ENCODE data around the gene CORIN. TPM values are rescaled to one million over a fixed set of nuclear protein-coding genes. Genes with fewer than 3 reads are reported as not detected.
A peak's percentile ranks its signal among the peaks of the same experiment; 100 is the strongest.

Gene CORIN
- total and polyA plus RNA-seq, 2 of the 13 experiments (the other 11 are each of a cell fraction or from before 2014, with no cell fraction given), result 0.84 to 1.2 TPM

GRCh38 chr4:47879458-47879857 lies 41.6 kb upstream of the CORIN start:
- DNase-seq (ENCODE audit: low spot score) (peak; percentile 25), FAIRE-seq (no peak), ATAC-seq (peak; percentile 39)
- Histone ChIP-seq H3K4me1 (ENCODE audit: insufficient read depth, low read length) (peaks cover 57% of the 10 kb centered on the region), H3K4me2 (ENCODE audit: low read depth, low read length) (no peak overlapping the region), H3K9ac (ENCODE audit: insufficient read depth, low read depth, low read length) (no peak overlapping the region), H3K4me3 (replicated peaks in 1 of 3; ENCODE audit: insufficient read depth in 1 of 3, low read depth in 2 of 3, low read length in 3 of 3) (no peak overlapping the region), H3K27ac (ENCODE audit: extremely low read length, insufficient read depth, low read length) (peak overlapping the region; percentile 32), H3K9me3 (ENCODE audit: low read length) (no peaks in the 10 kb centered on the region), H3K27me3 (ENCODE audit: control insufficient read depth in 1 of 2, insufficient read depth in 2 of 2, low read length in 2 of 2) (no peaks in the 10 kb centered on the region), H4K20me1 (ENCODE audit: insufficient read depth, low read length) (no peaks in the 10 kb centered on the region; the same call in 1 of the 2 replicates), H3K79me2 (ENCODE audit: insufficient read depth, low read length) (no peaks in the 10 kb centered on the region), H3K36me3 (replicated peaks in 1 of 2; ENCODE audit: control insufficient read depth in 1 of 2, insufficient read depth in 2 of 2, low read length in 2 of 2) (peaks cover 6 to 40% of the 10 kb centered on the region in 2 experiments), H2AFZ (ENCODE audit: low read length) (no peak overlapping the region)
- TF ChIP-seq HNF4A (CRISPR knock-in tag; IDR thresholded peaks at IDR 0.05) (peak; percentile 33; the same call in 1 of the 2 replicates), ZNF547 (CRISPR knock-in tag; IDR thresholded peaks at IDR 0.05) (no peak)
- ChIA-PET CTCF (ENCODE audit: low intra/inter-chr PET ratio, low total read pairs) (no interaction called here), POLR2A (no interaction called here)
- no TSS peak for BruUV-seq (replicated peaks)
- in situ Hi-C loops (cut with HindIII; ENCODE audit: extremely low pct_ligation_motif_present, low pct_unique_long_range_greater_than_20kb) (no loop called here), intact Hi-C loops (cut with micrococcal nuclease; ENCODE audit: unreplicated experiment) (loop anchor here (5.0 kb wide), 1 partner anchor 33 kb away; the partner anchor contains the start of gene NFXL1)

GRCh38 chr4:47876784-47877546 lies 39.1 kb upstream of the CORIN start:
- BruUV-seq (replicated peaks), result no TSS peak
- H3K27me3 ChIP-seq (ENCODE audit: control insufficient read depth in 1 of 2, insufficient read depth in 2 of 2, low read length in 2 of 2), result no peaks in the 10 kb centered on the region
- H3K36me3 ChIP-seq (replicated peaks in 1 of 2; ENCODE audit: control insufficient read depth in 1 of 2, insufficient read depth in 2 of 2, low read length in 2 of 2), result peaks cover 10 to 38% of the 10 kb centered on the region in 2 experiments
- peaks cover 44% of the 10 kb centered on the region for H3K4me1 ChIP-seq (ENCODE audit: insufficient read depth, low read length)
- in situ Hi-C loops (cut with HindIII; ENCODE audit: extremely low pct_ligation_motif_present, low pct_unique_long_range_greater_than_20kb) (no loop called here), intact Hi-C loops (cut with micrococcal nuclease; ENCODE audit: unreplicated experiment) (loop anchor here (5.0 kb wide), 1 partner anchor 35 kb away; the partner anchor contains the start of gene NFXL1)
- DNase-seq (ENCODE audit: low spot score) (peak; percentile 75), FAIRE-seq (peak; percentile 12), ATAC-seq (peak; percentile 89)
- peak overlapping the region; percentile 49 for H3K27ac ChIP-seq (ENCODE audit: extremely low read length, insufficient read depth, low read length)
- no peaks in the 10 kb centered on the region for H3K79me2 ChIP-seq (ENCODE audit: insufficient read depth, low read length)
- ChIA-PET CTCF (ENCODE audit: low intra/inter-chr PET ratio, low total read pairs) (no interaction called here), POLR2A (interaction anchor here (0.9 kb wide), 1 partner anchor 40 kb away, joined by 4 read pairs; no protein-coding TSS in a partner anchor)
- H3K9ac ChIP-seq (ENCODE audit: insufficient read depth, low read depth, low read length), result no peak overlapping the region
- no peak overlapping the region for H2AFZ ChIP-seq (ENCODE audit: low read length)
- no peak overlapping the region for H3K4me3 ChIP-seq (replicated peaks in 1 of 3; ENCODE audit: insufficient read depth in 1 of 3, low read depth in 2 of 3, low read length in 3 of 3)
- H3K9me3 ChIP-seq (ENCODE audit: low read length), result no peaks in the 10 kb centered on the region
- no peaks in the 10 kb centered on the region; the same call in 1 of the 2 replicates for H4K20me1 ChIP-seq (ENCODE audit: insufficient read depth, low read length)
- 0 out of 2 replicates have a peak overlapping the region, but pooled peaks have one; percentile 2 for H3K4me2 ChIP-seq (ENCODE audit: low read depth, low read length)
- 70% methylated on average over 3 of the region's 3 CpGs for WGBS (ENCODE audit: low lambda C conversion rate)
- TF ChIP-seq PATZ1 (CRISPR knock-in tag; IDR thresholded peaks at IDR 0.05) (no peak), ZNF18 (CRISPR knock-in tag; IDR thresholded peaks at IDR 0.05; ENCODE audit: insufficient replicate concordance) (no peak), SIN3A (IDR thresholded peaks at IDR 0.05; ENCODE audit: borderline replicate concordance, low read depth, low read length) (no peak), ZNF280D (CRISPR knock-in tag; IDR thresholded peaks at IDR 0.05) (no peak), HMG20A (CRISPR knock-in tag; IDR thresholded peaks at IDR 0.05; ENCODE audit: borderline replicate concordance) (0 out of 2 replicates have a peak, but pooled peaks have one; percentile 38)

Measured in HepG2 (cell line).